ENCODE data around the gene PNPLA2.
A peak's percentile ranks its signal among the peaks of the same experiment; 100 is the strongest.

The PNPLA2 gene

DNA sequence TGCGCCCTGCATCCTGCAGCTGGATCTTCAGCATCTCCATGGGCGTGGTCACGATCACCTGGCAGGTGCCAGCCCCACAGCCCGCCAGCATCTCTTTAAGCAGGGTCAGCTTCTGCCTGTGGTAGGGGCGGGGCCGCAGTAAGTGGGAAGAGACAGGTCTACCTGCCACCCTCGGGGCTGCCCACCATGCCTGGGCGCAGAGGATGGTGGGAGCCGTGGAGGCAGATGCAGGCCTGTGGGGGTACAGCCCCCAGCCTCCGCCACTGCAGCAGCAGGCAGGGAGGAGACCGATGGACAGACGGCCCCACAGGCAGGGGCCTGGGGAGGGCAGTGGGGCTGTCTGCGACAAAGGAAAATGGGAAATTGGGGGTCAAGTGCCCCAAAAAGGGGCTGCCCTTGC, 25.8 kb upstream of the PNPLA2 start:
- no peak overlapping the region for H3K27ac Mint-ChIP-seq
- peaks cover 20% of the 10 kb centered on the region for H3K4me1 Mint-ChIP-seq
- no peaks in the 10 kb centered on the region for H3K9me3 Mint-ChIP-seq
- no peaks in the 10 kb centered on the region for H3K36me3 Mint-ChIP-seq (ENCODE audit: low read depth)
- no peak for DNase-seq
- no peak overlapping the region for H3K4me3 Mint-ChIP-seq
- H3K27me3 Mint-ChIP-seq (ENCODE audit: low read depth, poor library complexity) = peaks cover 3% of the 10 kb centered on the region
- TF ChIP-seq, protein P1, sequence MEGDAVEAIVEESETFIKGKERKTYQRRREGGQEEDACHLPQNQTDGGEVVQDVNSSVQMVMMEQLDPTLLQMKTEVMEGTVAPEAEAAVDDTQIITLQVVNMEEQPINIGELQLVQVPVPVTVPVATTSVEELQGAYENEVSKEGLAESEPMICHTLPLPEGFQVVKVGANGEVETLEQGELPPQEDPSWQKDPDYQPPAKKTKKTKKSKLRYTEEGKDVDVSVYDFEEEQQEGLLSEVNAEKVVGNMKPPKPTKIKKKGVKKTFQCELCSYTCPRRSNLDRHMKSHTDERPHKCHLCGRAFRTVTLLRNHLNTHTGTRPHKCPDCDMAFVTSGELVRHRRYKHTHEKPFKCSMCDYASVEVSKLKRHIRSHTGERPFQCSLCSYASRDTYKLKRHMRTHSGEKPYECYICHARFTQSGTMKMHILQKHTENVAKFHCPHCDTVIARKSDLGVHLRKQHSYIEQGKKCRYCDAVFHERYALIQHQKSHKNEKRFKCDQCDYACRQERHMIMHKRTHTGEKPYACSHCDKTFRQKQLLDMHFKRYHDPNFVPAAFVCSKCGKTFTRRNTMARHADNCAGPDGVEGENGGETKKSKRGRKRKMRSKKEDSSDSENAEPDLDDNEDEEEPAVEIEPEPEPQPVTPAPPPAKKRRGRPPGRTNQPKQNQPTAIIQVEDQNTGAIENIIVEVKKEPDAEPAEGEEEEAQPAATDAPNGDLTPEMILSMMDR (IDR thresholded peaks at IDR 0.05) = no peak

GRCh38 chr11:793556-793955, 25.2 kb upstream of the PNPLA2 start:
- Mint-ChIP-seq H3K9me3 (no peaks in the 10 kb centered on the region), H3K4me1 (peaks cover 20% of the 10 kb centered on the region), H3K4me3 (no peak overlapping the region), H3K36me3 (ENCODE audit: low read depth) (no peaks in the 10 kb centered on the region), H3K27me3 (ENCODE audit: low read depth, poor library complexity) (peaks cover 3% of the 10 kb centered on the region), H3K27ac (no peak overlapping the region)
- TF ChIP-seq, protein P1 (IDR thresholded peaks at IDR 0.05) = no peak
- no peak for DNase-seq

GRCh38 chr11:794013-794765, 24.5 kb upstream of the PNPLA2 start:
- Mint-ChIP-seq H3K4me1 (peaks cover 20% of the 10 kb centered on the region), H3K9me3 (no peaks in the 10 kb centered on the region), H3K27ac (no peak overlapping the region), H3K4me3 (no peak overlapping the region), H3K27me3 (ENCODE audit: low read depth, poor library complexity) (no peaks in the 10 kb centered on the region), H3K36me3 (ENCODE audit: low read depth) (no peaks in the 10 kb centered on the region)
- DNase-seq = no peak
- TF ChIP-seq, protein P1 (IDR thresholded peaks at IDR 0.05) = no peak

DNA sequence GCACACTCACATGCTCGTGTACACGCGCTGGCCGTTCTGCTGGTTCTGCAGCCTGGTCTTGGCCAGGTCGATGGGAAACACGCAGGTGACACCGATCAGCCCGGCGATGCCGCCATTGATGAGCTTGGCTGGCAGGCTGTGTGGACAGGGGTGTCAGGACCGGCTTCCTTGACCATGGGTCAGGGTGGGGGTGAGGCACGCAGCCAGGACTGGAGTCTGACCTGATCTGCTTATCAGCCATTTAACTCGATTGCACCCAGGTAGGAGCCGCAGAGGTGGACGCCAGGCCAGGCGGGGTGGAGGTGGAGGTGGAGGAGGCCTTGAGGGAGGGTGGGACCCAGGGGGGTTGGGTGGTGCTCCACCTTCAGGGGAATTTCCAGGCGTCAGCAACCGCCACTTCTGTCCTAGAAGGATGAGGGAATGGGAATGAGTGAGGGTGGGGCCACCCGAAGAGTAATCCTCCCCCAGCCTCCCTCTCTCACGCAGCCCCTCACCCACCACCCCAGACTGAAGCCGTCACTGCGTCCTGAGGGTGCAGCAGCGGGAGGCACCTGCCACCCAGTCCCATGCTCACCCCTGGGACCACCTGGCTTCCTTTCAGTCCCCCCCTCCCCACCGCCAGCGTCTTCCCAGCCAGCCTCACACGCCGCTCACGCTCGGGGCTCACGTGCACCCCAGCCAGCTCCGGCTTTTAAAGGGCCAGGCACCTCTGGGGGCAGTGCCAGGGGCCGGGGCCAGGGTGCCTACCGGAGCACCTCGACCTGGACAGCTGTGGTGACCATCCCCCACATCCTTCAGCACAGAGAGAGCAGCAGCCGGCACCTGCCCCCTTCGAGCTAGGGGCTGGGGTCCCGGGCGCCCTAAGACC, 23.7 kb upstream of the PNPLA2 start:
- Mint-ChIP-seq H3K4me1 (peaks cover 20% of the 10 kb centered on the region), H3K27ac (no peak overlapping the region), H3K4me3 (no peak overlapping the region), H3K27me3 (ENCODE audit: low read depth, poor library complexity) (no peaks in the 10 kb centered on the region), H3K36me3 (ENCODE audit: low read depth) (no peaks in the 10 kb centered on the region), H3K9me3 (no peaks in the 10 kb centered on the region)
- DNase-seq = no peak
- TF ChIP-seq, protein P1 (IDR thresholded peaks at IDR 0.05) = no peak

GRCh38 chr11:795634-796564, 22.8 kb upstream of the PNPLA2 start:
- TF ChIP-seq, protein P1 (IDR thresholded peaks at IDR 0.05) = no peak
- Mint-ChIP-seq H3K9me3 (no peaks in the 10 kb centered on the region), H3K4me1 (peaks cover 16% of the 10 kb centered on the region), H3K36me3 (ENCODE audit: low read depth) (no peaks in the 10 kb centered on the region), H3K27me3 (ENCODE audit: low read depth, poor library complexity) (no peaks in the 10 kb centered on the region), H3K27ac (no peak overlapping the region), H3K4me3 (peak overlapping the region; percentile 86)
- peak; percentile 47 for DNase-seq

All from nephron progenitor cell (in vitro differentiated cells).